ENCODE data around the gene STK11.

STK11 gene

DNA sequence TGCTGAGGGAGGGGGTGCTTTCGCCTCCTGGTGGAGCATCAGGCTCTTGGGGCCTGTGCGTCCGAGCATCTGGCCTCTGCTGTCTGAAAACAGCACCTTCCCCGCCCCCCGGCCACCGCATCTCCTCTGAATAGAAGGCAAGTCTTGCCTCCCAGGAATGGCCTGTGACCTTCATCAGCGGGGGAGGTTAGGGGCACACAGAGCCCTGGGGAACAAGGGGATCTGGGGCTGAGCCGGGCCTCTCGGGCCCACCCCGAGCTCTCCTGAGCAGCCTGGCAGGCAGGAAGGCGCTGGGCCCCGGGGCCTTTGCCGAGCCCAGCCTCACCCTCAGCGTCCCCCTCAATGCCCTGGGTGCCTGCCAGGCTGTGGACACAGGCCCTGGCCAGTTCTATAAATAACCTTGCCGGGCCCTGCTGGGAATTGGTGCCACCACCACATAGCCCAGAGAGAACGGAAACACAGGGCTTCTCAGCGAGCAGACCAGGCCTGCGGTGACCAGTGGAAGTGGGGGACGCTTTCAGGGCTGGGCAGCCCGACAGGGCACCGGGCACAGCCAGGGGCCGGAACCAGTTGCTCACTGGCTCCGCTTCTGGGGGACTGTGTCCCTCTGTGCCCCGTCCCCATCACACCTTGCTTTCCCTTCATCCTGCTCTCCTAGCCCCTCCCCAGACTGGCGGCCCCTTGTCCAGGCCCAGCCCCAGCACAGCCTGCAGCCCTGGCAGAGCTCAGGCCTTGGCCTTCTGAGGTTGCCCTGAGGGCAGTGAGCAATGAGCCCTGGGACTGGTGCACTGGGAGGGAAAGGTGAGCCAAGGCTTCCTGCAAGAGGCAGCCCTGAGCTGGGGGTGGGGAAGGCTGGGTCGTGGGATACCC, 9.5 kb downstream of the STK11 start:
- Histone ChIP-seq H3K18ac (ENCODE audit: low read length) (peak overlapping the region; percentile 90), H3K23ac (ENCODE audit: low read depth, low read length, poor library complexity) (peak overlapping the region; percentile 65), H2BK5ac (ENCODE audit: low read length) (peak overlapping the region; percentile 66), H2BK120ac (ENCODE audit: low read depth, low read length) (no peak overlapping the region), H3K27ac (replicated peaks; ENCODE audit: low read length) (no peak overlapping the region), H3K9ac (ENCODE audit: low read depth, low read length, poor library complexity) (peak overlapping the region; percentile 70), H3K4me1 (ENCODE audit: control insufficient read depth in 2 of 2, insufficient read depth in 1 of 2, low read depth in 1 of 2, low read length in 2 of 2) (peaks cover 13 to 17% of the 10 kb centered on the region in 2 donors), H4K91ac (ENCODE audit: low read depth, low read length, poor library complexity) (no peak overlapping the region), H3K79me1 (ENCODE audit: low read depth, low read length) (peaks cover 53% of the 10 kb centered on the region), H2AK5ac (ENCODE audit: low read depth, low read length) (peak overlapping the region; percentile 63), H3K27me3 (ENCODE audit: control insufficient read depth in 3 of 3, insufficient read depth in 3 of 3, low read depth in 1 of 3, low read length in 3 of 3) (no peaks in the 10 kb centered on the region), H3K4me3 (ENCODE audit: low read length in 2 of 2) (no peak overlapping the region), H3K14ac (ENCODE audit: low read length) (peak overlapping the region; percentile 71), H3K4me2 (ENCODE audit: insufficient read depth, low read length, poor library complexity, severe bottlenecking) (no peak overlapping the region), H3K36me3 (replicated peaks in 1 of 2; ENCODE audit: control insufficient read depth in 2 of 2, insufficient read depth in 2 of 2, low read length in 2 of 2) (peaks cover 2 to 43% of the 10 kb centered on the region in 2 donors), H2BK15ac (ENCODE audit: low read length) (peak overlapping the region; percentile 67), H2AFZ (ENCODE audit: low read length) (no peak overlapping the region), H3K9me3 (replicated peaks in 1 of 2; ENCODE audit: control insufficient read depth in 2 of 2, insufficient read depth in 1 of 2, low read depth in 1 of 2, low read length in 2 of 2) (peaks cover 0 to 2% of the 10 kb centered on the region in 2 donors), H3K4ac (ENCODE audit: low read length) (peak overlapping the region; percentile 97), H2BK12ac (ENCODE audit: low read length) (no peak overlapping the region), H4K8ac (ENCODE audit: low read depth, low read length) (no peak overlapping the region)
- WGBS, 2 donors (ENCODE audit: extremely low coverage in 2 of 2, insufficient read length in 2 of 2, insufficient replicate concordance in 1 of 2) = no CpG with 5 or more reads among the region's 26 CpGs
- DNase-seq (ENCODE audit: low spot score) = no peak

DNA sequence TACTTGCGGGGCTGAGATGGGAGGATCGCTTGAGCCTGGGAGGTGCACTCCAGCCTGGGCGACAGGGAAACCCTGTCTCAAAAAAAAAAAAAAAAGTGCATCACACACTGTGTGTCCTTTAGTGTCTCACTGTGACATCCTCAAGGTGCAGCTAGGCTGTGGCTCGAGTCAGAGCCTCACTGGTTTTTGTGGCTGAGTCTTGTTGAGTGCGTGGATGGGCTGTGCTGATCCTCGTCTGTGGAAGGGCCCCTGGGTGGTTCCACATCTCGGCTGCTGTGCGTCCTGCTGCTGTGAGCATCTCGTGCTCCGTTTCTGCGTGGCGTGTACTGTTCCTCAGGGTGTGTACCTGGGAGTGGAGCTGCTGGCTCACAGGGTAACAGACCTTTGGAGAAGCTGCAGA, 11.2 kb downstream of the STK11 start:
- Histone ChIP-seq H4K91ac (ENCODE audit: low read depth, low read length, poor library complexity) (no peak overlapping the region), H3K4me3 (ENCODE audit: low read length in 2 of 2) (no peak overlapping the region), H3K4me1 (ENCODE audit: control insufficient read depth in 2 of 2, insufficient read depth in 1 of 2, low read depth in 1 of 2, low read length in 2 of 2) (peaks cover 13 to 17% of the 10 kb centered on the region in 2 donors), H2BK15ac (ENCODE audit: low read length) (no peak overlapping the region), H3K4ac (ENCODE audit: low read length) (no peak overlapping the region), H2AK5ac (ENCODE audit: low read depth, low read length) (no peak overlapping the region), H3K14ac (ENCODE audit: low read length) (no peak overlapping the region), H4K8ac (ENCODE audit: low read depth, low read length) (no peak overlapping the region), H3K23ac (ENCODE audit: low read depth, low read length, poor library complexity) (peak overlapping the region; percentile 55), H3K4me2 (ENCODE audit: insufficient read depth, low read length, poor library complexity, severe bottlenecking) (no peak overlapping the region), H2BK5ac (ENCODE audit: low read length) (peak overlapping the region; percentile 75), H3K27me3 (ENCODE audit: control insufficient read depth in 3 of 3, insufficient read depth in 3 of 3, low read depth in 1 of 3, low read length in 3 of 3) (no peaks in the 10 kb centered on the region), H3K36me3 (replicated peaks in 1 of 2; ENCODE audit: control insufficient read depth in 2 of 2, insufficient read depth in 2 of 2, low read length in 2 of 2) (peaks cover 7 to 42% of the 10 kb centered on the region in 2 donors), H2BK12ac (ENCODE audit: low read length) (no peak overlapping the region), H3K18ac (ENCODE audit: low read length) (no peak overlapping the region), H2AFZ (ENCODE audit: low read length) (no peak overlapping the region), H3K9me3 (replicated peaks in 1 of 2; ENCODE audit: control insufficient read depth in 2 of 2, insufficient read depth in 1 of 2, low read depth in 1 of 2, low read length in 2 of 2) (peaks cover 0 to 2% of the 10 kb centered on the region in 2 donors), H3K79me1 (ENCODE audit: low read depth, low read length) (peaks cover 44% of the 10 kb centered on the region), H3K9ac (ENCODE audit: low read depth, low read length, poor library complexity) (no peak overlapping the region), H3K27ac (replicated peaks; ENCODE audit: low read length) (no peak overlapping the region), H2BK120ac (ENCODE audit: low read depth, low read length) (no peak overlapping the region)
- WGBS, 2 donors (ENCODE audit: extremely low coverage in 2 of 2, insufficient read length in 2 of 2, insufficient replicate concordance in 1 of 2) = no CpG with 5 or more reads among the region's 12 CpGs
- DNase-seq (ENCODE audit: low spot score) = no peak

DNA sequence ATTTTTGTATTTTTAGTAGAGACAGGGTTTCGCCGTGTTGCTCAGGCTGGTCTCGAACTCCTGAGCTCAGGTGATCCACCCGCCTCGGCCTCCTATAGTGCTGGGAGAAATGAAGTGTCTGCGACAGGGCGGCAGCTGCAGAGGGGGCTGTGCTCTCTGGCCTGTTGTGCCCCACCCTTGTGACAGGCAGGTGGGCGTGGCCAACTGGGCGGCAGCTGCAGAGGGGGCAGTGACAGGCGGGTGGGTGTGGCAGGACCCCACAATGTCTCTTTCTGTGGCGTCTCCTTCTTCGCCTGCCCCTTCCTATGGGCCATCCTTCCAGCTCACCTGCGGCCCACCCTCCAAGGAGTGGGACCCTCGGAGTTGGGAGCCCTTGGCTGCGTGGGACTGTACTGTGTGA, 11.8 kb downstream of the STK11 start:
- Histone ChIP-seq H3K14ac (ENCODE audit: low read length) (peak overlapping the region; percentile 31), H3K4ac (ENCODE audit: low read length) (no peak overlapping the region), H2BK15ac (ENCODE audit: low read length) (no peak overlapping the region), H2AK5ac (ENCODE audit: low read depth, low read length) (no peak overlapping the region), H4K91ac (ENCODE audit: low read depth, low read length, poor library complexity) (no peak overlapping the region), H2BK120ac (ENCODE audit: low read depth, low read length) (no peak overlapping the region), H2BK12ac (ENCODE audit: low read length) (no peak overlapping the region), H3K4me3 (ENCODE audit: low read length in 2 of 2) (no peak overlapping the region), H3K9me3 (replicated peaks in 1 of 2; ENCODE audit: control insufficient read depth in 2 of 2, insufficient read depth in 1 of 2, low read depth in 1 of 2, low read length in 2 of 2) (peaks cover 0 to 2% of the 10 kb centered on the region in 2 donors), H3K36me3 (replicated peaks in 1 of 2; ENCODE audit: control insufficient read depth in 2 of 2, insufficient read depth in 2 of 2, low read length in 2 of 2) (peaks cover 7 to 42% of the 10 kb centered on the region in 2 donors), H3K18ac (ENCODE audit: low read length) (no peak overlapping the region), H3K79me1 (ENCODE audit: low read depth, low read length) (peaks cover 42% of the 10 kb centered on the region), H4K8ac (ENCODE audit: low read depth, low read length) (no peak overlapping the region), H3K4me2 (ENCODE audit: insufficient read depth, low read length, poor library complexity, severe bottlenecking) (peak overlapping the region; percentile 11), H3K4me1 (ENCODE audit: control insufficient read depth in 2 of 2, insufficient read depth in 1 of 2, low read depth in 1 of 2, low read length in 2 of 2) (peaks cover 13 to 17% of the 10 kb centered on the region in 2 donors), H3K27ac (replicated peaks; ENCODE audit: low read length) (no peak overlapping the region), H3K9ac (ENCODE audit: low read depth, low read length, poor library complexity) (peak overlapping the region; percentile 60), H2BK5ac (ENCODE audit: low read length) (no peak overlapping the region), H3K27me3 (ENCODE audit: control insufficient read depth in 3 of 3, insufficient read depth in 3 of 3, low read depth in 1 of 3, low read length in 3 of 3) (no peaks in the 10 kb centered on the region), H2AFZ (ENCODE audit: low read length) (no peak overlapping the region), H3K23ac (ENCODE audit: low read depth, low read length, poor library complexity) (no peak overlapping the region)
- DNase-seq (ENCODE audit: low spot score) = no peak
- WGBS, 2 donors (ENCODE audit: extremely low coverage in 2 of 2, insufficient read length in 2 of 2, insufficient replicate concordance in 1 of 2) = no CpG with 5 or more reads among the region's 15 CpGs

DNA sequence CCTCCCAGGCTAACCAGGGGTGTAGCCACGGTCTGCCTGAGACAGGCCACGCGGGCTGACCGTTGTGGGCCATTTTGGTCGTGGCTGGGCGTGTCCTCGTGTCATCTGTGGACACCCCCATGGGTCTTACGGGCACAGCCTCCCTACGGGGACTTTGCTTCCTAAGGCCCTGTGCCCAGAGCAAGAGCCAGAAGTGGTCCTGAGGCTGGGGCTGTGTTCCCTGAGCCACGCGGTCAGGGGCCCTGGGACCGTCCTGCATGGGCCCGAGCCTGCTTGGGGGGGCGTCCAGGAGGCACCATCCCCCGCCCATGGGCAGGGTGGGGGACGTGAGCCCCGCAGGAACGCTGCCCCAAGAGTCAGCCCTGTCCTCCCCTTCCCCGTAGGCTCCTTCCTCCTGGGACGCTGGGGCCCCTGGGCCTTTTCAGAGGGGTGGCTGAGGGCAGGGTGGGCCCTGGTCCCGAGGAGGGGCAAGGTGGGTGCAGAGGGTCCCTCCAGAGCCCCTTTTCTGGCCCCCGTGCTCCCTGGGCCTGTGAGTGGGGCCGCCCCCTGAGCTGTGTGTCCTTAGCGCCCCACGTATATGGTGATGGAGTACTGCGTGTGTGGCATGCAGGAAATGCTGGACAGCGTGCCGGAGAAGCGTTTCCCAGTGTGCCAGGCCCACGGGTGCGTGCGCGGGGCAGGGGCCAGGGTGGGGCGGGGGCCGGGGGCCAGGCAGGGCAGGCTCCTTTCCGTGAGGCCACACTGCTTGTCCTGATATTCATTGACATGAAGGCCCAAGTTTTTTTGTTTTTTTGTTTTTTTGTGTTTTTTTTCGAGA, 13.4 kb downstream of the STK11 start:
- no peak overlapping the region for H3K4me2 ChIP-seq (ENCODE audit: insufficient read depth, low read length, poor library complexity, severe bottlenecking)
- peak overlapping the region; percentile 38 for H3K18ac ChIP-seq (ENCODE audit: low read length)
- H3K4me3 ChIP-seq (ENCODE audit: low read length in 2 of 2) = no peak overlapping the region
- no peaks in the 10 kb centered on the region for H3K27me3 ChIP-seq (ENCODE audit: control insufficient read depth in 3 of 3, insufficient read depth in 3 of 3, low read depth in 1 of 3, low read length in 3 of 3)
- peak overlapping the region; percentile 80 for H3K23ac ChIP-seq (ENCODE audit: low read depth, low read length, poor library complexity)
- H2AK5ac ChIP-seq (ENCODE audit: low read depth, low read length) = peak overlapping the region; percentile 46
- H2BK5ac ChIP-seq (ENCODE audit: low read length) = peak overlapping the region; percentile 87
- no peak overlapping the region for H3K27ac ChIP-seq (replicated peaks; ENCODE audit: low read length)
- H2BK120ac ChIP-seq (ENCODE audit: low read depth, low read length) = no peak overlapping the region
- H3K14ac ChIP-seq (ENCODE audit: low read length) = no peak overlapping the region
- H3K4ac ChIP-seq (ENCODE audit: low read length) = no peak overlapping the region
- DNase-seq (ENCODE audit: low spot score) = no peak
- H2BK15ac ChIP-seq (ENCODE audit: low read length) = peak overlapping the region; percentile 49
- peaks cover 8 to 48% of the 10 kb centered on the region in 2 donors for H3K36me3 ChIP-seq (replicated peaks in 1 of 2; ENCODE audit: control insufficient read depth in 2 of 2, insufficient read depth in 2 of 2, low read length in 2 of 2)
- H4K91ac ChIP-seq (ENCODE audit: low read depth, low read length, poor library complexity) = no peak overlapping the region
- no peaks in the 10 kb centered on the region for H3K9me3 ChIP-seq (replicated peaks in 1 of 2; ENCODE audit: control insufficient read depth in 2 of 2, insufficient read depth in 1 of 2, low read depth in 1 of 2, low read length in 2 of 2)
- peaks cover 8 to 17% of the 10 kb centered on the region in 2 donors for H3K4me1 ChIP-seq (ENCODE audit: control insufficient read depth in 2 of 2, insufficient read depth in 1 of 2, low read depth in 1 of 2, low read length in 2 of 2)
- peak overlapping the region; percentile 58 for H2BK12ac ChIP-seq (ENCODE audit: low read length)
- H4K8ac ChIP-seq (ENCODE audit: low read depth, low read length) = peak overlapping the region; percentile 17
- no peak overlapping the region for H2AFZ ChIP-seq (ENCODE audit: low read length)
- H3K9ac ChIP-seq (ENCODE audit: low read depth, low read length, poor library complexity) = no peak overlapping the region
- no CpG with 5 or more reads among the region's 37 CpGs for WGBS, 2 donors (ENCODE audit: extremely low coverage in 2 of 2, insufficient read length in 2 of 2, insufficient replicate concordance in 1 of 2)
- peaks cover 43% of the 10 kb centered on the region for H3K79me1 ChIP-seq (ENCODE audit: low read depth, low read length)

All from neuronal stem cell (in vitro differentiated cells).